Measurements from ENCODE around the gene ACOXL.

The ACOXL gene

DNA sequence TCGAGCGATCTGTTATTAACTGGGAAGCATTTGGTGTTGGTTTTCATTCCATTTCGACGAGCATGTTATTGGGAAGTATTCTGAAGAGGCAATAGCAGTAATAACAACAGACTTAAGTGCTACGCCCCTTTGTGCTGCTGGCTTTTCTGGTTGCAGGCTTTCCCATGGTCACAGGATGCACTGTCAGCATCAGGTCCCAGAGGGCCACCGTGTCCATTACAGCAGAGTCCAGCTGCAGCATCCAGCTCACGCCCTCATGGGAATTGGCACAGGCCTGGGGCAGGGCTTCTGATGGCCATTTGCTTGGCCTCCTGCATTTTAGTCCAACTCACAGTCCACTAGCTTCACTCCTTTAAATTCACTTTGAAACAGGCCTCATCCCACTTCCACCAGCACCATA is 432.7 kb downstream of the ACOXL start:
- Histone ChIP-seq H3K4me2 (ENCODE audit: low read length) (no peak overlapping the region), H3K4me3 (ENCODE audit: low read length) (no peak overlapping the region), H3K4me1 (ENCODE audit: control insufficient read depth, insufficient read depth, low read length) (peaks cover 41% of the 10 kb centered on the region), H3K36me3 (ENCODE audit: insufficient read depth, low read length) (no peaks in the 10 kb centered on the region), H3K9ac (ENCODE audit: low read depth, low read length) (no peak overlapping the region), H3K9me3 (replicated peaks; ENCODE audit: low read length) (no peaks in the 10 kb centered on the region), H3K27me3 (ENCODE audit: control insufficient read depth, insufficient read depth, low read length) (no peaks in the 10 kb centered on the region)

DNA sequence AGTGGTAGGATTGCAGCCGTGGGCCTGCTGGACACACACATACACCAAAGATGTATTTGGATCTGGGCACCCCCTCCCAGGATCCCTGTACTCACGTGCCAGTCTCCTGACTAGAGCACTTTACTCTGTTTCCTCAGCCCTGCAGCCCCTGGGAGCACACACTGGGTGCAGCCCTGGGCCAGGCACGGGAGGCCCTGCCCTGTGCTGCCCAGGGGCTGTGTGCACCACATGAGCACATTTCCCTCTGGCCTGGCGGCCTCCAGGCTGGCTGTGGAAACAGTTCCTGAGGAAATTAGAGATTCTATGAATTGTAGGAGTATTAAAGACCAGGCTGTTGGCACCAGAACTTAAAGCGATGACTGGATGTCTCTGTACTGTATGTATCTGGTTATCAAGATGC is 433.7 kb downstream of the ACOXL start:
- Histone ChIP-seq H3K4me1 (ENCODE audit: control insufficient read depth, insufficient read depth, low read length) (peaks cover 32% of the 10 kb centered on the region), H3K9ac (ENCODE audit: low read depth, low read length) (no peak overlapping the region), H3K9me3 (replicated peaks; ENCODE audit: low read length) (no peaks in the 10 kb centered on the region), H3K36me3 (ENCODE audit: insufficient read depth, low read length) (no peaks in the 10 kb centered on the region), H3K27me3 (ENCODE audit: control insufficient read depth, insufficient read depth, low read length) (peaks cover under 1% of the 10 kb centered on the region), H3K4me2 (ENCODE audit: low read length) (no peak overlapping the region), H3K4me3 (ENCODE audit: low read length) (no peak overlapping the region)

DNA sequence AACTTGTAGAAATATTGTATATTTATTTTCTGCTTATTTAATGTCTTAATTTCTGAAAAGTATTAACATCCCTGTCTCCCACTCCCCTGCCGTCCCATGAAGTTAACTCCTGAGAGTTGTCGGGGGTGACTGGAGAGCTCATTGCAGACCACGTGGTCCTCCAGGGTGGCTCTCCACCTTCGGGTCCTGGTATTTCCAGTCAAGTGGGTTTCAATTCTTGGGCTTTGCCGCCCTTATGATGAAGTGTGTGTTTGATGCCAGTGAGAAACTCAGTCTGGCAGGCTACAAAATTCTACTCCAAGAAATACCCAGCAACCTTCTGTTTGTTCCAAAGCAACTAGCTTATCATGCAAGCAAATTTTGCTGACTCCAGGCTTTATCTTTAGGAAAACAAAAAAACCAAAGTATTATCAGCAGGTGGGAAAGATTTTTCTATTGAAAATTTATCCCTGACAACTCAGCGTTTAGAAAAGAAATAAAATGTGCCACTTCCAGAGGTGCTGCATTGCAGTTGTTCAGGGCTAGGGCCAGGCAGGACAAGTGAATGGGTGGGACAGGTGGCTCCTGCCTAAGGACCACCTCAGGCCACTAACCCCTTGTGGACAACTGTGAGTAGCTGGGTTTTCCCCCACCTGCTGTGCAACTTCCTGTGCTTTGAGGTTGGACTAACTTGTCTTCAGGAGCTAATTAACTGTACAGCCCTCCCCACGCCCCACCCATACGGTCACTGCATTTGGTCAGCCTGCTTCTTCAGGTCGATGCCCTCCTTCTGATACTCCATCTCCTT is 434.9 kb downstream of the ACOXL start:
- Histone ChIP-seq H3K9ac (ENCODE audit: low read depth, low read length) (no peak overlapping the region), H3K27me3 (ENCODE audit: control insufficient read depth, insufficient read depth, low read length) (peaks cover 10% of the 10 kb centered on the region), H3K9me3 (replicated peaks; ENCODE audit: low read length) (no peaks in the 10 kb centered on the region), H3K4me1 (ENCODE audit: control insufficient read depth, insufficient read depth, low read length) (peaks cover 20% of the 10 kb centered on the region), H3K36me3 (ENCODE audit: insufficient read depth, low read length) (no peaks in the 10 kb centered on the region), H3K4me2 (ENCODE audit: low read length) (no peak overlapping the region), H3K4me3 (ENCODE audit: low read length) (no peak overlapping the region)

DNA sequence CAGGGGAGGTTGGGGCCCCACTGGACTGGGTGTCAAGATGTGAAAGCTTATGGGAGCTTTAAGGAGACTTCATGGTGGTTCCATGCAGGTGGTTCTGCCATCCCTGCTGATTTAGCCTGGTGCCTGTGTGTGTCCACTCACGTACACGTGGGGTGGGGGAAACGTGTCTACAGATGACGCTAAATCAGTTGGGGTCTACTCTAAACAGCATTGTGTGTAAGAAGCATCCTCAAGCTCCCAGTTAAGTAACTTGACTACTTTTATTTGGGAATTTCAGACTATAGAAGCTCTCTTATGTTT is 435.4 kb downstream of the ACOXL start:
- Histone ChIP-seq H3K36me3 (ENCODE audit: insufficient read depth, low read length) (no peaks in the 10 kb centered on the region), H3K4me1 (ENCODE audit: control insufficient read depth, insufficient read depth, low read length) (peaks cover 18% of the 10 kb centered on the region), H3K9me3 (replicated peaks; ENCODE audit: low read length) (no peaks in the 10 kb centered on the region), H3K9ac (ENCODE audit: low read depth, low read length) (no peak overlapping the region), H3K4me3 (ENCODE audit: low read length) (no peak overlapping the region), H3K4me2 (ENCODE audit: low read length) (peak overlapping the region; percentile 48), H3K27me3 (ENCODE audit: control insufficient read depth, insufficient read depth, low read length) (peaks cover 15% of the 10 kb centered on the region)

Data from skeletal muscle satellite cell (primary cell).